Neuron (in vitro differentiated cells): ENCODE data around the gene TAF4.

Experiments
- H2AFZ ChIP-seq: one replicate; pipeline ENCODE4 v1.6.1; 2013; ENCODE audit warnings: low read depth, mild to moderate bottlenecking, inconsistent platforms, low read length, moderate library complexity
- H3K27me3 ChIP-seq: one replicate; pipeline ENCODE4 v1.6.1; 2013; ENCODE audit warnings: low read length; ENCODE audit not compliant: insufficient read depth
- H3K36me3 ChIP-seq: one replicate; pipeline ENCODE4 v1.6.1; 2013; ENCODE audit warnings: low read length; ENCODE audit not compliant: insufficient read depth
- H3K4me1 ChIP-seq: one replicate; pipeline ENCODE4 v1.6.1; 2013; ENCODE audit warnings: low read length; ENCODE audit not compliant: insufficient read depth
- H3K4me3 ChIP-seq: 2 replicates; pipeline ENCODE4 v1.5.1; 2013; ENCODE audit warnings: mild to moderate bottlenecking, low read length, moderate library complexity
- H3K9me3 ChIP-seq: one replicate; pipeline ENCODE4 v1.6.1; 2013; ENCODE audit warnings: low read length

Gene TAF4

DNA sequence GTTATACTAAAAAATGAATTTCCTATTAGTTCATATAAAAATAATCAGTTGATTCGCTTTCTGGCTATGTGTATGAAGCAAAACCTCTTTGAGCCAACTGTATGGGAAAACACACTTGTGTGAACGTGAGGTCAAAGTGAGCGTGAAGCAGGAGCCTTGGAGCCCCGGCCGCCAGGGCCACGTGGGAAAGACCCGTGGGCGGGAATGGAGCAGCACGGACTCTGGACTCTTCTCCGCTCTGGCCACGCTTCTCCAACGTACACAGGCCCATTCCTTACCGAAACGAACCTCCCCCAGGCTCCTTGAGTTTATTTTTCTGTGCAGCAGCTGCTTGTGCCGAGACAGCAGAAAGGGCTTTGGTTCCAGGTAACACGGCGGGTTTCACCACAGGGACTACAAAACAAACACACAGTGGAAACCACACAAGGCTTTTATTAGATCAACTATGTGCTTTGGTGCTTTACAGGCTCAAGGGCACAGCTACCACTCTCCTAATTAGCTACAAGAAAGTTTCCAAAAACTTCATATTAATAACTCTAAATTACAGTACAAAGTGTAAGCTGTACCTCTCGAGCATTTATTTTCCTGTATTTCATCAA lies 62.7 kb downstream of the TAF4 start:
- Histone ChIP-seq H3K4me3 (no peak overlapping the region), H2AFZ (no peak overlapping the region), H3K36me3 (peaks cover 93% of the 10 kb centered on the region), H3K4me1 (no peaks in the 10 kb centered on the region), H3K9me3 (peaks cover 4% of the 10 kb centered on the region), H3K27me3 (no peaks in the 10 kb centered on the region)

DNA sequence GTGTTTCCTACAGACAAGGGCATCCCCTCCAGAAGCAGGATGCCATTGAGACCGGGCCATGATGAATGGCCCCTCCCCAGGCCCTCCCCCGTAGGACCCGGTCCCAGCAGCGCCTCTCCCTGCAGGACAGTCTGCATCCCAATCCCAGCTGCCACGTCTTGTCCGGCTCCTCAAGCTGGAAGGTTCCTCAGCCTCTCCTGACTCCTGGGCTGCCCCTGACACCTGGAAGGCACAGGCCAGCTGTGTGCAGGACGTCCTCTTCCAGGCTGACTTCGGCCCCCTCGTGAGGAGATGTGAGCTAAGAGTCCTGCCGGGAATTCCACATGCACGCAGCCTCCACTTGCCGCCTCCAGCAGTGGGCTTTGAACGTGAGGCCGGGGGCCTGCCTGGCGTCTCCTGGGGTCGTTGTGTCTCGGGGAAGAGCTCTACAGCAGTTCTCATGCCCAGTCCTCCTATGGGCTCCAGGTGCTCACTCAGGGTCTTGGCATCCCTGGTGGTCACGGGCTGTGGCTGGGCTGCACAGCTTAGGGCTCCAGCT lies 64.4 kb downstream of the TAF4 start:
- peaks cover 5% of the 10 kb centered on the region for H3K9me3 ChIP-seq
- H3K4me3 ChIP-seq = no peak overlapping the region
- no peak overlapping the region for H2AFZ ChIP-seq
- H3K36me3 ChIP-seq = peaks cover 93% of the 10 kb centered on the region
- H3K4me1 ChIP-seq = no peaks in the 10 kb centered on the region
- H3K27me3 ChIP-seq = no peaks in the 10 kb centered on the region

DNA sequence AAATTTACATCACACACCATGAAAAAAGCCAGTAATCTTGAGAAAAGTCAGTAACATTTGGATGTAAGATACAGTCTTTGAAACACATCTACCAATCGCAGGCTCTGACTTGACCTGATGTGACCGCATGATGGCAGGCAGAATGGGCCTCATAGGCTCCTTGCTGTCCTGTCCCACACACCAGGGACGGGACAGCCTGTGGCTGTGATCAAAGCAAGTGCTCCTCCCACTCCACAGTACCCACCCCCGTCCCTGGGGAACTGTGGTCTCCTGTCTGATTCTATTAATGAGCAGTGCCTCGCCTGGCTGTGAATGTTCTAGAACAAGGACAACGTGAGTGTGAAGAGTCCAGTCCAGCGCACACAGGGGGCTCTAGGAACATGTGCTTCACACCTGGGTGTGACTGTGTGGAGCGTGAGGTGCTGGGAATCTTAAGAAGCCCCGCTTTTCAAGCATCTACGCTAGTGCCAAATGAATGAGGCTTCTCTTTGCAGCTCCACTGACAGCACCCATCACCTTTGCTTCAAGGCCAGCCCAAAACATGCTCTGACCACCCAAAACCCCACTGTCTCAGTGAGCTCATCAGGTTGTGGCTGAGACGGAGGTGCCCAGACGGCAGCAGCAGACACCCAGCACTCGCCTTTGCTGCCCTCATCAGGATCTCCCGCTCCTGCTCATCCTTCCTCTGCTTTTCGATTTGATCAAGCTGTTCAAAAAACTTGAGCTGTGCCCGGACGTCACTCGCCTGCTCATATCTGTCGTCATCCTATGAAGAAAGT lies 67.1 kb downstream of the TAF4 start:
- no peak overlapping the region for H3K4me3 ChIP-seq
- no peaks in the 10 kb centered on the region for H3K27me3 ChIP-seq
- no peak overlapping the region for H2AFZ ChIP-seq
- H3K36me3 ChIP-seq = peaks cover 91% of the 10 kb centered on the region
- no peaks in the 10 kb centered on the region for H3K4me1 ChIP-seq
- peaks cover 15% of the 10 kb centered on the region for H3K9me3 ChIP-seq

DNA sequence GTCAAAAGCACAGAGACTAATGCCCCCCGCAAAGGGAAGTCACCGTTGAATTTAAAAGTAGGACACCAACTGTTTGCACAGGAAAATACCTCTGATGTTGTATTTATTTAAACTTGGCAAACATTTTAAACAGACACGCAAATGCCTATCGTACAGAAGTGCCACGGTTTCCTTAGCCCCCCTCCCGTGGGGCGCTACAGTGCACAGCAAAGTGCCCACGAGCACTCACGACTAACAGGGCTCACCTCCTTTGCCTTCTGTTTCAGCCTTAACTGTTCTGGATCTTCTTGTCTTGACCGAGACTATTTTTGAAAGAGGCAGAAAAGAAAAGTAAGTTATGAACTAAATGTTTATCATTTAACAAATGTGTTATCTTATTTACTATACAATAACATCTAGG lies 67.8 kb downstream of the TAF4 start:
- peaks cover 22% of the 10 kb centered on the region for H3K9me3 ChIP-seq
- H3K4me3 ChIP-seq = no peak overlapping the region
- no peak overlapping the region for H2AFZ ChIP-seq
- peaks cover 92% of the 10 kb centered on the region for H3K36me3 ChIP-seq
- H3K4me1 ChIP-seq = no peaks in the 10 kb centered on the region
- no peaks in the 10 kb centered on the region for H3K27me3 ChIP-seq

DNA sequence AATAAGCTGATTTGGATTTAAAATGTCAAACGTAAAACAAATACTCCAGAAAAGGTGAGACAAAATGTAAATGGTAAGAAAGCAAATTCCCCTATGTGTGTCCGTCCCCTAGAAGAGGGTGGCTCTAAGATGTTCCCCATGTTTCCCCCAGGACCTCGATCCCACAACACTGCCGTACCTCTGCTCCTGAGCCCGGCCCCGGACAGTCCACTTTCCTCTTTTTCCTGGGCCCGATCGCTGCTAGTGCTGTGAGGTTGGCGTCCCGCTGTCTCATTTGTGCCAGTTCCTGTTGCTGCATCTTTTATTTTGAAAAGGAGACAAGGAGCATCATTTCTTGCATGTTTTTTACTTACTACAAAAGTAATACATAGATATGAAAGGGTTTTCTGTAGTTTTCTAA lies 68.3 kb downstream of the TAF4 start:
- no peak overlapping the region for H2AFZ ChIP-seq
- H3K9me3 ChIP-seq = peaks cover 26% of the 10 kb centered on the region
- H3K36me3 ChIP-seq = peaks cover 92% of the 10 kb centered on the region
- H3K4me3 ChIP-seq = no peak overlapping the region
- no peaks in the 10 kb centered on the region for H3K4me1 ChIP-seq
- no peaks in the 10 kb centered on the region for H3K27me3 ChIP-seq

DNA sequence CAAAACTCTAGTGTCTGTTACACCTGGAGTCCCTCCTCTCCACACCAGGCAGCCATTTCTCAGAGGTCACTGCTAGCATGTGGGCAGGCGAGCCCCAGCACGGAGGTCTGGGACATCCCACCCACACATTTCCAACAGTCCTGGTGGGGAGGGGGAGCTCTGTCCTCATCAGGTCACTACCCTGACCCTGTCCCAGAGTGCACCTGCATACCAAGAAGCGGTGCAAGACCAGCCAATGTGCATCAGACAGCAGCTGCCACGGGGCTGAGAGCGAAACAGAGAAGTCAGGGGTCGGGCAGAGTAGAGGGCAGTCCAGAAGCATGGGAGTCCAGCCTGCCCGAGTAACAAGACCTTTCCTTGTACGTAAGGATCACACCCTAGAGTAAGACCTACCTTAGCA lies 71.1 kb downstream of the TAF4 start:
- H3K36me3 ChIP-seq = peaks cover 85% of the 10 kb centered on the region
- H3K9me3 ChIP-seq = peaks cover 26% of the 10 kb centered on the region
- H3K27me3 ChIP-seq = no peaks in the 10 kb centered on the region
- no peak overlapping the region for H2AFZ ChIP-seq
- H3K4me1 ChIP-seq = no peaks in the 10 kb centered on the region
- H3K4me3 ChIP-seq = no peak overlapping the region

DNA sequence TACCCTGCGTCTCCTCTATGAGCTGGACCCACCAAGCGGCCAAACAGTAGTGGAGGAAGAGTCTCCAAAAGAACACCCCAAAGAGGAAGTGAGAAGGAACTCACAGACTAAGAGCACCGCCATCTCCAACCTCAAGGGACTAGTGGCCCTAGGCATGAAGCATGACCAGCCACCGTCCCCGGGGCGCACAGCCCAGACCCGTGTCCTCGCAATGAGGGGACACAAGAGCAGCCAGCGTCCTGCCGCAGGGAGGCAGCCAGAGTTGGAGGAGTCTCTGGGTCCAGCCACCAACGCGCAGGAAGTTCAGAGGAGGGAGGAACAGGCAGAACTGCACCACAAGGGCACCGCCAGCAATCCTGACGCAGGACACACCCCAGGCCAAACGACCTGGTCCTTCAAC lies 72.6 kb downstream of the TAF4 start:
- Histone ChIP-seq H2AFZ (no peak overlapping the region), H3K4me3 (no peak overlapping the region), H3K4me1 (no peaks in the 10 kb centered on the region), H3K27me3 (no peaks in the 10 kb centered on the region), H3K9me3 (peaks cover 26% of the 10 kb centered on the region), H3K36me3 (peaks cover 73% of the 10 kb centered on the region)

DNA sequence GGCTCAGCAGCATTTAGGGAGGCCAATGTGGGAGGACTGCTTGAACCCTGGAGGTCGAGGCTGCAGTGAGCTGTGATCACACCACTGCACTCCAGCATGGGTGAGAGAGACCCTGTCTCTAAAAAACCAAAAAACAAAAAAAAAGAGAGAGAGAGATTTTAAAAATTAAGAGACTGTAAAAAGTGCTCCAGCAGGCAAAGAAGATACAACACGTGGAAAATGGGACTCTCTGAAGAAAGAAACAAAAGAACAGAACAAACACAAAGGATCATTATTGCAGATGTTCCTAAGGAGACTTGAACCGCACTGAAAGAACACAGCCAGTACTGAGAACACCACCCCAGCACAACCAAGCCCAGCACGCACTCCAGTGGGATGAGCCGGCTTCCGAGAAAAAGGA lies 74.2 kb downstream of the TAF4 start:
- Histone ChIP-seq H3K4me1 (no peaks in the 10 kb centered on the region), H3K36me3 (peaks cover 73% of the 10 kb centered on the region), H3K9me3 (peaks cover 27% of the 10 kb centered on the region), H3K27me3 (no peaks in the 10 kb centered on the region), H3K4me3 (no peak overlapping the region), H2AFZ (no peak overlapping the region)

DNA sequence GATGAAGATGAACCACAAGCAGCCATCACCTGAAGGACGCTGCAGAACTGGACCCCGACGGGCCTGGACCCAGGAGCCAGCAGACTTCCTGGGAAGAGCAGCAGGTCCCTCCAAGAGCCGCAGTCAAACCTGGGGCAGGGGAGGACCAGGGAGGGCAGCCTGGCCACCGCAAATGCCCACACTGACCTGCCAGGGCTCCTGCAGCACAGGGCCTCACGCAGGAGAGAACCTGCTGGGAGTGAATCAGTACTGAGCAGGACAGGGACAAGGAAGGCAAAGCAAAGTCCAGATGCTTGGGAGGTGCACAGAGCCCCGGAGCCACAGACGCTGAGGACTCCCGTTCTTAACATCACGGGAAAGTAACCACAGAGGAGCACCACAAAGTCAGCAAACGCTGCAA lies 75.2 kb downstream of the TAF4 start:
- Histone ChIP-seq H3K36me3 (peaks cover 70% of the 10 kb centered on the region), H3K9me3 (peaks cover 28% of the 10 kb centered on the region), H3K4me3 (no peak overlapping the region), H2AFZ (no peak overlapping the region), H3K4me1 (no peaks in the 10 kb centered on the region), H3K27me3 (no peaks in the 10 kb centered on the region)

DNA sequence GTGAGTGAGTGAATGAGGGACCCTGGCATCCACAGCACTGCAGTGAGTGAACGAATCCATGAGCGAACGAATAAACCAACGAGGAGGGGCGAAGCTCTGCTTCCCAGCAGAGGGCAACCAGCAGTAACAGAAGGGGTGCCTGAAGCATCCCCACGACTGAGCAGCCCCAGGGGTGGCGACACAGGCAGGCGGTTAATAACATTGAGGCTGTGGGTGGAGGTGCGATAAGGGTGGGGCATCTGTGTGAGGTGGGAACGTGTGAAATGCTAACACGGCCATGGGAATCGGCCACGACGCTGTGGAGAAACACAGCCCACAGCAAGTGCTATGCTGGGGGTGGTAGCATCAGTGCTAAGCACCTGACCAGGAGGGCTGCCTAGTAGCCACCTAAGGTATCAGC lies 75.9 kb downstream of the TAF4 start:
- no peaks in the 10 kb centered on the region for H3K27me3 ChIP-seq
- H3K4me3 ChIP-seq = no peak overlapping the region
- peaks cover 66% of the 10 kb centered on the region for H3K36me3 ChIP-seq
- peaks cover 27% of the 10 kb centered on the region for H3K9me3 ChIP-seq
- H2AFZ ChIP-seq = no peak overlapping the region
- no peaks in the 10 kb centered on the region for H3K4me1 ChIP-seq

DNA sequence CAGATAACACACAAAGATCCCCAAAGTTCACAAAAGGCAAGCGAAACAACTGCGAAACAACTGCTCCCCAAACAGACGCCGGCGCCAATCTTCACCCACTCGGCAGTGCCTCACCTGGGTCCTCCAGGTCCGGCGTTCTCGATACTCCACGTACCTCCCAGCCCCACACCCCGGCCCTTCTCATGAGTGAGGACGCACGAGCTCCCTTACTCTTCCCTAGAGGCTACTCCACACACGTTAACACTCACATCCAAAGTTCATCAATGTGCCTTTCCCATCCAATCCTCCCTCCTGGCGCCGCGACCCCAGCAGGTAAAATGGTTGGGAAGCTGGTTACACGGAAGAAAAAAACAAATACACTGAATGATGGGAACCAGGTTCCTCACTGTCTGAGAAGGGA lies 77.0 kb downstream of the TAF4 start:
- Histone ChIP-seq H3K4me3 (no peak overlapping the region), H3K27me3 (no peaks in the 10 kb centered on the region), H3K36me3 (peaks cover 65% of the 10 kb centered on the region), H3K4me1 (no peaks in the 10 kb centered on the region), H2AFZ (no peak overlapping the region), H3K9me3 (peaks cover 25% of the 10 kb centered on the region)

DNA sequence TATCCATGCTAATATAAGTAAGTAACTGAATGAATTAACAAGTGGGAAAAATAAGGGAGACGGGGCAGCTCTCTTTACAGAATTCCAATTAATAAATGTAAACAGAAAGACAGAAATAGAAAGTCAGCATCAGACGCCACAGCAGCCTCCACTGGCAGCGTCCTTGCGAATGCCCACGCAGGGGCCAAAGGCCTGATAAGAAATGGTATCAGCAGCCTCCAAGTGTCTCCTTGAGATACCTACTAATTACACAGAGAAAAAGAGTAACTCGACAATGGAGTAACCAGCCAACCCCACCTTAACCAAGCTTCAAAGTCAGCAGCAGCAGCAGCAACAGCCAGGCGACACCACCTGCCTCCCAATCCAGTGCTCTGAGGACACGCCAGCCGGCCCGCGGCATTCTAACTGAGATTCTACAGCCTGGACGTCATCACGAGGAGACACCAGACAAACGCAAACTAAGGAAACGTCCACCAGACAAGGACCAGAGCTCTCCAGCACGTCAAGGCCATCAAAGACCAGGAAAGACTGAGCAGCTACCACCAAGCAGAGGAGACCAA lies 78.8 kb downstream of the TAF4 start:
- peaks cover 48% of the 10 kb centered on the region for H3K36me3 ChIP-seq
- no peaks in the 10 kb centered on the region for H3K4me1 ChIP-seq
- no peak overlapping the region for H3K4me3 ChIP-seq
- H3K9me3 ChIP-seq = peaks cover 14% of the 10 kb centered on the region
- H3K27me3 ChIP-seq = no peaks in the 10 kb centered on the region
- no peak overlapping the region for H2AFZ ChIP-seq

DNA sequence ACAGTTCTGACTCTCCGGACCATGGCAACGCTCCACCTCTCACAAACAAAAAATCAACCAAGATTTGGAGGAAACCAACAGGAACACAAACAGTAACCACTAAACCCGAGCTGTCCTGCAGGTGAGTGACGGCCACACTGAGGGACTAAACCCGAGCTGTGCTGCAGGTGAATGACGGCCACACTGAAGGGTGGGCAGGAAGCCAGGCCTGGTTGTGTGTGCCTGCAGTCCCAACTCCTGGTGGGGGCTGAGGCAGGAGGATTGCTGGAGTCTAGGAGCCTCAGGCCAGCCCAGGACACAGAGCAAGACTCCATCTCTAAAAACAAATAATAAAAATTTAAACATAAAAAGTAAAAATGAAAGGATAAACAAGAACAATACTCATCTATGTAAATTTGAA lies 80.6 kb downstream of the TAF4 start:
- Histone ChIP-seq H2AFZ (no peak overlapping the region), H3K9me3 (peaks cover 19% of the 10 kb centered on the region), H3K27me3 (no peaks in the 10 kb centered on the region), H3K36me3 (peaks cover 44% of the 10 kb centered on the region), H3K4me3 (no peak overlapping the region), H3K4me1 (no peaks in the 10 kb centered on the region)
